ENCODE results near the gene PALMD.

DNA sequence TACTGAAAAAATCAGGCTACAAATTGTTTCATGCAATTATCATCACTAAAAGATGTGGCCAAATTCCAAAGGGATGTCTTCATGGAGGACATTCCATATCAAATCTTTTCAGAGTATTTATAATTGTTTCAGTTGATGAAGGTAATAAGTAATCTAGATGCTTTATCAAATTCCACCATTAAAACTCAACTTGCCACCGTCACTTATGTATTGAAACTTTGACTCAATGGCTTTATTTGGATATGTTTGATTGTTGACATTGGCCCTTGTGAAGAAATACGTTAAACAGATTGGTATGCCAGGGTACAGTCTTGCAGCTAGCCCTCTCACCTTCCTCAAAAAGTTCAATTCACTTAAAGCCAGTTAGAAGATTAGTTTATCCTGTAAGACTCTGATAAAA is 32.2 kb upstream of the PALMD start:
- TF ChIP-seq, protein P1, sequence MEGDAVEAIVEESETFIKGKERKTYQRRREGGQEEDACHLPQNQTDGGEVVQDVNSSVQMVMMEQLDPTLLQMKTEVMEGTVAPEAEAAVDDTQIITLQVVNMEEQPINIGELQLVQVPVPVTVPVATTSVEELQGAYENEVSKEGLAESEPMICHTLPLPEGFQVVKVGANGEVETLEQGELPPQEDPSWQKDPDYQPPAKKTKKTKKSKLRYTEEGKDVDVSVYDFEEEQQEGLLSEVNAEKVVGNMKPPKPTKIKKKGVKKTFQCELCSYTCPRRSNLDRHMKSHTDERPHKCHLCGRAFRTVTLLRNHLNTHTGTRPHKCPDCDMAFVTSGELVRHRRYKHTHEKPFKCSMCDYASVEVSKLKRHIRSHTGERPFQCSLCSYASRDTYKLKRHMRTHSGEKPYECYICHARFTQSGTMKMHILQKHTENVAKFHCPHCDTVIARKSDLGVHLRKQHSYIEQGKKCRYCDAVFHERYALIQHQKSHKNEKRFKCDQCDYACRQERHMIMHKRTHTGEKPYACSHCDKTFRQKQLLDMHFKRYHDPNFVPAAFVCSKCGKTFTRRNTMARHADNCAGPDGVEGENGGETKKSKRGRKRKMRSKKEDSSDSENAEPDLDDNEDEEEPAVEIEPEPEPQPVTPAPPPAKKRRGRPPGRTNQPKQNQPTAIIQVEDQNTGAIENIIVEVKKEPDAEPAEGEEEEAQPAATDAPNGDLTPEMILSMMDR (IDR thresholded peaks at IDR 0.05) = no peak
- no peak for TF ChIP-seq POLR2A (IDR thresholded peaks at IDR 0.05)
